HG02852 (cell line): ENCODE data around the gene PTPRT.

Experiments
- ATAC-seq: cut with Tn5 transposase; IDR thresholded peaks from one replicate; pipeline ENCODE4 v1.9.1; 2021; ENCODE audit warnings: mild to moderate bottlenecking, moderate library complexity; ENCODE audit not compliant: unreplicated experiment

Gene PTPRT

GRCh38 chr20:43189554-43190331 lies at the start of gene PTPRT:
Gene PTPRT (minus strand): TSS chr20:43189906. CDS start chr20:43189733, 173 bp downstream.
- ATAC-seq = no peak

- ATAC-seq = no peak
Measured at GRCh38 chr20:43238833-43239232, 49.1 kb upstream of the PTPRT start.

- ATAC-seq = no peak
Measured at GRCh38 chr20:43238266-43238665, 48.6 kb upstream of the PTPRT start.

- ATAC-seq = no peak
Measured at GRCh38 chr20:43237651-43238168, 48.0 kb upstream of the PTPRT start.

- ATAC-seq = no peak
Measured at GRCh38 chr20:43235998-43236397, 46.3 kb upstream of the PTPRT start.

- no peak for ATAC-seq
Measured at GRCh38 chr20:43231829-43232228, 42.1 kb upstream of the PTPRT start.

- ATAC-seq = no peak
Measured at GRCh38 chr20:43229696-43230095, 40.0 kb upstream of the PTPRT start.

GRCh38 chr20:43220612-43221011 lies 30.9 kb upstream of the PTPRT start:
- no peak for ATAC-seq

- no peak for ATAC-seq
Measured at GRCh38 chr20:43210901-43211300, 21.2 kb upstream of the PTPRT start.

GRCh38 chr20:43209831-43210230 lies 20.1 kb upstream of the PTPRT start:
- no peak for ATAC-seq

GRCh38 chr20:43205699-43206098 lies 16.0 kb upstream of the PTPRT start:
- ATAC-seq = no peak

GRCh38 chr20:43202100-43202499 lies 12.4 kb upstream of the PTPRT start:
- no peak for ATAC-seq

GRCh38 chr20:43198607-43199006 lies 8.9 kb upstream of the PTPRT start:
- no peak for ATAC-seq

- ATAC-seq = no peak
Measured at GRCh38 chr20:43196243-43196642, 6.5 kb upstream of the PTPRT start.

- ATAC-seq = no peak
Measured at GRCh38 chr20:43194137-43194536, 4.4 kb upstream of the PTPRT start.

- ATAC-seq = no peak
Measured at GRCh38 chr20:43193443-43193842, 3.7 kb upstream of the PTPRT start.

GRCh38 chr20:43191946-43192863 lies 2.5 kb upstream of the PTPRT start:
- no peak for ATAC-seq

- no peak for ATAC-seq
Measured at GRCh38 chr20:43191143-43191542, 1.4 kb upstream of the PTPRT start.

GRCh38 chr20:43190332-43190953 lies 737 bp upstream of the PTPRT start:
- ATAC-seq = no peak

- ATAC-seq = no peak
Measured at GRCh38 chr20:43188861-43189553, 699 bp downstream of the PTPRT start.

GRCh38 chr20:43188234-43188653 lies 1.5 kb downstream of the PTPRT start:
- no peak for ATAC-seq
